GM21717 (cell line): ENCODE results near the gene NTF3.

Experiments used
- ATAC-seq: cut with Tn5 transposase; IDR thresholded peaks from one replicate; pipeline ENCODE4 v1.9.1; 2021; ENCODE audit warnings: mild to moderate bottlenecking, moderate library complexity; ENCODE audit not compliant: unreplicated experiment

NTF3 gene

DNA sequence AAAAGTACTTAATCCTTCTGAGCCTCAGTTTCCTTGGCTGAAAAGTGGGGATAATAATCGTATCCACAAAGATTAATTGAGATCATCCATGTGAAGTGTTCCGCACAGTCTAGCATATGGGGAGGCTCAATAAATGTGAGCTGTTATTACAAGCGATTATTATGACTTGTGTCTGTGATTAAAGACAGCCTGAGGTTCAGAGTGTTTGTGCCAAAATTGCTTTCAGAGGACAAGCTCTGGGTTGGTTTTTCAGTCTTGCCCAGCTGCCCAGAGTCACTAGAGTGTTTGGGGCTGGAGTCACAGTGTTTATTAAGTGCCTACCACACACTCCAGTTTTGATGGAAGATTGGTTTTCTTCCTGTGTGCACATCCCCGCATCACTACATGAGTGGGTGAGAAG lies 53.5 kb downstream of the NTF3 start:
- no peak for ATAC-seq

GRCh38 chr12:5487076-5487475 lies 55.2 kb downstream of the NTF3 start:
- no peak for ATAC-seq

DNA sequence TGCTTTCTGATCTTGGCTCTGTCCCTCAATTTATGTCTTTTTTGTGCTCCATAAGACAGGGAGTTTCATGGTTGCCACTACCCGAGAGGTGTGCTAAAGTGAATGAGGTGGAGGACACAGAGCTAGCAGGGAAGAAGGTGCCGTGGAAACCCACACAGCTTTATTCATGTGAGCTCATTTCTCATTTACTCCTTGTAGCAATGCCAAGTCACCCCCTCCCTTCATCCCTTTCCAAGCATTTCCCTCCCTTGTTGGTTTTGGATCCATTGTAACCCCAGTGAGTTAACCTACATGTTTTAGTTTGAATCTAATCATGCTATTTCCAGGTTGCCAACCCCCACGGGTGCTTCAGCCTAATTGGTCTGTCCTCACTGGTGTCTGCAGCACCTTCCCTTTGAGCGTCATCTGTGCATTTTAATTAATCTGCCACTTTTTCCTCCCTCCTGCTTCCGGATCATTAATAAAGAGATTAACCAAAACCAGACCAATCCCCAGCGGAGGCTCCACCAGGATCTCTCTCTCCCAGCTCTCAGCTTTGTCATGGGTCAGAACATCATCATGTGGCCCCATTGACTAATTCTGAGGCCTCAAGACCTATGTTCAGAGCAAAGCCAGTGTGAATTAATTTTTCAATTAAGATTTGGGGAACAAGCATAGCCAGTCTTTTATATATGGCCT lies 56.2 kb downstream of the NTF3 start:
- ATAC-seq = no peak

- no peak for ATAC-seq
Observed at GRCh38 chr12:5488626-5488955, 56.7 kb downstream of the NTF3 start.

DNA sequence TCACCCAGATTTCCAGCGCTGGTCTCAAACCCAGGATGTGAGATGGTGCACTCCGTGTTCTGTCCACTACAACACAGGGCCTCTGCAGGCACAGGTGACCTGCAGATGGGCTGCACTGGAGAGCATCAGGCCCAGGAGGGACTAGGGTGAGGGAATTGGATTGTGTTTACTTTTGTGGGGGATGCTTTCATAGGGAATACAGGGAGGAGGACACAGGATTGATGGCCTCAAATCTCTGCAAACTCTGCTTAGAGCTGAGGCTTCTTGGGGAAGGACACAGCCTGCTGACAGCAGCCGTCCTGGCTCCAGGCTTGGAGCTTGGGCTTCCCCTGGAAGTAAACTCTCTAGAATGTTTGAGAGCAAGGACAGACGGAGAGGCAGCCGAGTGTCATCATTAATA lies 57.1 kb downstream of the NTF3 start:
- ATAC-seq = no peak

DNA sequence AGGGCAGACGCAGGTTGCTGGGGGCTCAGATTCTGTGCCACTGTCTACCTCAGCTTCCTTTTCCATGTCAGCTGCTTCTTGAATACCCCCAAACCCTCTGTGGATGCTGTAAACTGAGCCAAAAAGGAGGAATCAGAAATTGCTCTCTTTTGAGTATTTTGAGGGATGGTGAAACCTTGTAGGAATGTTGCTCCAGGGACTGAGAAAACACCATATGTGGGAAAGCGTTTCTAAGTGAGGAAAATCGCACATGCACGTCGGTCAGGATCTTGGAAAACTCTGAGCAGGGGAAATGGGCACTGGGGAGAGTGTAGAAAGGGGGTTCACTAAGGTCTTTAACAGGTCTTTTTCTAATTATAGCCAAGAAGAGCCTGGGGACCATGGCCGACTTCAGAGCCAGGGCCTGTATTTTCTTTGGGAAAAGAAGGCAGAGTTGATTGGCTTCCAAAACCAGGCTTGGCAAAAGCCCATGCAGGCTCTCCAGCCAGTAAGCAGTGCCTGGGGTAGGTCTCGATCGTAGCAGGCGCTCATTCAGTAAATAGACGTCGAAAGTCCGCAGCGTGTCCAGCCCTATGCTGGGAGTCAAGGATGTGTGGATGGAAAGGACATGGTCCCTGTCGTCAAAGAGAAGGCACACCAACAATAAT lies 58.0 kb downstream of the NTF3 start:
- ATAC-seq = no peak

- no peak for ATAC-seq
Observed at GRCh38 chr12:5492562-5492961, 60.7 kb downstream of the NTF3 start.

DNA sequence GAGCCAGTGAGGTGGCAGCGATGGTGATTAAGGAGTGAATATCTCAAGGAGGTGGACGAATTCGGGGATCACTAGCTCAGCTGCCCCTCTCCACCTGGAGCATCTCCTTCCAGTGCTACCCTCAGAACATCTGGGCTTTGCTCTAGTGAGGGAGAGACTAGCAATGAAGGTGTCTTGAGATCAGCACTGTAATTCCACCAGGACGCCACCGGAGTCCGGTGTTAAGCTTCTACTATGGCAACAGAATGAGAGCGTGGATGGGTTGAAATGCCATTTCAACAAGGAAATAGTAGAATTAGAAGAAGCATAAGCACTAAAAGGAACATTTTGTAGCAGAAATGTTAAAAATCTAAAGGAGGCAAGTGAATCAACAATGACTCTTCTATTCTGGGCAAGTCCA lies 61.1 kb downstream of the NTF3 start:
- ATAC-seq = no peak

GRCh38 chr12:5494343-5494742 lies 62.4 kb downstream of the NTF3 start:
- ATAC-seq = no peak

DNA sequence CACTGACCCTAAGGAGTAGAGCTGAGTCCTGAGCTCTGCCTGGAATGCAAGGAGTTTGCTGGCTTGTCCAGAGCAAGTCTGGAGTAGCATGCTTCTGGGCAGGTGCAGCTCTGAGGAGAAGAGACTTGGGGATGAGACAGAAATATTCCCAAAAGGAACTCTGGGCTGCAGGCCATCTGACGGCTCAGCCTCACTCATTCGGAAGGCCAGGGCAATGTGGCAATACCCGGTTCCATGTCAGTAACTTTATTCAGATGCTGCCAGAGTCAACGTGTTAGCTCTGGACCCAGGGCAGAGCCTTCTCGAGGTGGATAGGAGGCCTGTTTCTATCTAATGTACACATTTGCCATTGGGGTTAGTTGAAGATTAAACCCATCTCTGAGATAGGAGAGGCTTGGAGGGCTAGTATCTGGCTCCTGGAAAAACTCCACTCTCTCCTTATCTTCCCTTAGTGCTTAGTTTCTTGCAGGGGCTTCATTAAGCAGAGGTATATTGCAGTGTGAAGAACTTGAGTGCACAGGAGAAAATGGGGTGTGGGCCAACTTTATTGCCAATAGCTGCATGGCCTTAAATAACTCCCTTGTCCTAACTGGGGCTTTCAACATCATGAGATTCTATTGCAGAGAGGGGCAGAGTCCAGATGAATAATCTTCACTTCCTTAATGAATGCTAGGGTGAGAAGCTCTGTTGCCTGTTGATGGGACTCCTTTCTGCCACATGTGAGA lies 65.6 kb downstream of the NTF3 start:
- ATAC-seq = no peak

DNA sequence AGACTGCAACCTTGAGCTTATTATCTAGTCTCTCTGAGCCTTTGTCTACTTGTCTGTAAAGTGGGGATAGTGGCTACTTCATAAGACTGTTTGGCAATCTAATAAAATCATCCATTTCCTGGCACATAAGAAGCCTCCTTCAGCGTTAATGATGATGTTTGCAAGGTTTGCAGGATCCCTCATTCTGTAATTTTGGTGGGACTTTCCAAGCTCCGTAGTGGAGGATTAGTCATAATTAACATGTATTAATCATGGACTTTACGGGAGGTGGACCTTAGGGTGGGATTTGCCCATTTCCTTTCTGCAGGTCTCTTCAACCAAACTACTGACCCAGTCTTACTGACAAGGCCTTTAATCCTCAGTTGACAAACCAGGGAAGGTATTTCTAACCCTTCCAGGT lies 66.2 kb downstream of the NTF3 start:
- no peak for ATAC-seq

- no peak for ATAC-seq
Observed at GRCh38 chr12:5498806-5499205, 66.9 kb downstream of the NTF3 start.

DNA sequence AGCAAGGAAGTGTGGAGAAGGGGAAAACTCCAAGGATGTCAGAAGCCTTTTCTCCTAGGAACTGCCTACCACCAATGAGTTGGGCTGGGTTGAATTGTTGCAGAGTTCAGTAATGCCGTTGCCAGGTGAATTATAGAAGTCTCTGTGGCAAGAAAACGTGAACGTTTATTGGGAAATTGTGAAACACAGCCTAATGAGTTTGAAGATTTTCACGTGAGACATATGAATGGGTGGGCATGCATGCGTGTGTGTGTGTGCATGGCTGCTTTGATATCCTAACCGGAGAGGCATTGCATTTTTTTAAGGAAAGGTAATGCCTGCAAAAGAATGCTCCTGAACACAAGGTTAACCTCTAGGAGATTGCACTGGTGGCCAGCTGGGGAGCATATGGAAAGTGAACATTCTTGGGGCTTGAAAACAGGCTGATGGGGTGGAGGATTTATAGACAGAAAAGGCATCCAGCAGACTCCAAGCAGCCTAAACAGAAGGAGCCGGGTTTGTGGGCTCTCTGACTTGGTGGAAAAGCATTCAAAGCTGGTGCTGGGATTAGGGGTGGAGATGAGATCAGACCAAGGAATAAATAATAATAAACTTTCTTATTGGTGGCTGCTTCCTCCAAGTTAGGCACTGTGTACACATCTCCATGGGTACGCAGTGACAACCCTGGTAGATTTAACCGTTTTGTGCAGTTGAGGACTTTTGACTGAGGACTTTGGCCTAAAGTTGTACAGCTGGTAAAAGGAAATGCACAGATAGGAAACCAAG lies 67.8 kb downstream of the NTF3 start:
- no peak for ATAC-seq

GRCh38 chr12:5500331-5500659 lies 68.4 kb downstream of the NTF3 start:
- no peak for ATAC-seq

- no peak for ATAC-seq
Observed at GRCh38 chr12:5503774-5504173, 71.9 kb downstream of the NTF3 start.

GRCh38 chr12:5505116-5505515 lies 73.2 kb downstream of the NTF3 start:
- ATAC-seq = no peak

DNA sequence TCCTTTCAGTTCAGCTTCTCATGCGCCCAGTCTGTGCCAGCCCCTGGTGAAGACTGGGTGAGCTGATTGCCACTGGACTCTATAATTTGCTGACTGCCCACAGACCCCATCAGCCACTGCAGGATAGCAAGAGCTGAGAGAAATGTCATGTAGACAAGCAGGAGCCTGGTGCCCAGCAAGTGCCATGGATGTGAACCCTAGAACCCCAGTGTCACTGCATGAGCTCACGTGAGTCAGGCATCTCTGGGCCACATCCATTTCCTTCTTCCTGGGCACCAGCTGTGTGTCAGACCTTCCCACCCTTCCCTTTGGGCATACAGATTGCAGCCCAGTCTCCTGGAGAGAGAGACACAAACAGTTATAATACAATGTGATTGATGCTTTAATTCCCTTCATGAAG lies 73.8 kb downstream of the NTF3 start:
- ATAC-seq = no peak

- no peak for ATAC-seq
Observed at GRCh38 chr12:5506295-5506694, 74.4 kb downstream of the NTF3 start.

DNA sequence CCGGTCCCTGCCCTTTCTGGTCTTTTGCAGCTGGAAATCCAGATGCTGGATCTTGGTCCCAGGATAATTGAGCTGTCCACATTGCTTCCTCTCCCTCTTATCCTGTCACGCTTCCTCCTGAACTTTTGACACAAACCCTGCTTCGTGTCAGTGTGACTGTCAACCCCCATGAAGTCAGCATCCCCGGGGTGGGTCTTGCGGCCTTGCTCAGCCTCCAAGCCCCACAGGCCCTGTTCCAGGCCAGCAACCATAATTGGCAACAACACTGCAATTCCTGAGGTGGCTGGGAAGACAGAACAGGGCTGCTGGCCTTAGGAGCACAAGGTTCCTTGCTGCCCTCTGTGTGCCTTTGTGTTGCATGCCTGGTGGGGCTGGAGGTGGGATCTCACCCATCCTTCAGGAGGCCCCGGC lies 74.9 kb downstream of the NTF3 start:
- ATAC-seq = no peak

DNA sequence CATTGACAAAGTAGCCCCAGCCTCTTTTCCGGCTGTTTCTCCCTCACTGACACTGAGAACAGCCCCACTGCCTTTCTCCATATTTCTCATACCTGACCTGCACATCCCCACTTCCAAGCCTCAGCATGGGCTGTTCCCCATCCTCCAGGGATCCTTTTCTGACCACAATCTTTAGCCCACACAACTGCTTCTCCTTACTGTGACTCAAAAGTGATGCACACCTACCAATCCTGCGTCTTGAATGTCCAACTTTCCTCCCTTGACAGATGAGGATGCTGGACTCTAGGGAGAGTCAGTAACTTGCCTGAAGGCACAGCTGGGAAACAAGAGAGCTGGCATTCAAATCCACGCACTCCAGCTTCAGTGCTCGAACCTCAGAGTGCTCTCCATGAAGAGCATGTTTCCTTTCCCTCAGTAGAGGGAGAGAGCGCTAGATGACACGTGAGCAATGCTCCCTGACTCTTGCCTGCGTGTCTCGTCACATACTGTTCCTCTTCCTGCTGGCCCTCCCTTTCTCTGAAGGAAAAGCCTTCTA lies 75.6 kb downstream of the NTF3 start:
- no peak for ATAC-seq

- no peak for ATAC-seq
Observed at GRCh38 chr12:5507944-5508343, 76.0 kb downstream of the NTF3 start.

- ATAC-seq = no peak
Observed at GRCh38 chr12:5509102-5509501, 77.2 kb downstream of the NTF3 start.
